Activated naive CD8-positive, alpha-beta T cell treated with anti-CD3 and anti-CD28 coated beads, Interleukin-2, amount 10 ng/mL, durations not matched to agents 7 days and 5 days (primary cell): ENCODE results near the gene NISCH. TPM values are rescaled to one million over a fixed set of nuclear protein-coding genes. Genes with fewer than 3 reads are reported as not detected.

ENCODE experiments used
- total RNA-seq, 2 experiments: library from RNA; stranded (reverse); gene quantifications; one replicate each; pipeline ENCODE4 v1.2.3, GENCODE V29; 2021

The NISCH gene
- total RNA-seq, 2 experiments from 2014 or later, result 124 to 125 TPM

Other genes starting within 250 kb of the NISCH start
- 1 to 10 TPM; 1.6 to 2.0 TPM for gene TLR9, start 230.0 kb upstream of the NISCH start, total RNA-seq
- gene TWF2, start 216.4 kb upstream of the NISCH start, total RNA-seq, result 100 to 1,000 TPM; 118 to 122 TPM
- 100 to 1,000 TPM; 101 to 105 TPM for gene PPM1M, start 209.8 kb upstream of the NISCH start, total RNA-seq
- gene WDR82, start 177.0 kb upstream of the NISCH start, total RNA-seq, result 100 to 1,000 TPM; 134 to 140 TPM
- 10 to 100 TPM; 26.2 to 31.2 TPM for gene GLYCTK, start 167.8 kb upstream of the NISCH start, total RNA-seq
- gene DNAH1, start 139.3 kb upstream of the NISCH start, total RNA-seq, result 10 to 100 TPM; 28.5 to 30.0 TPM
- 100 to 1,000 TPM in 1 of 2 experiments, 10 to 100 TPM in 1; 96.8 to 103 TPM for gene BAP1, start 45.6 kb upstream of the NISCH start, total RNA-seq
- 10 to 100 TPM; 19.2 to 20.6 TPM for gene PHF7, start 44.9 kb upstream of the NISCH start, total RNA-seq
- gene SEMA3G, start 10.5 kb upstream of the NISCH start, total RNA-seq, result under 1 TPM; 0.06 to 0.09 TPM
- 1 to 10 TPM; 3.0 to 3.2 TPM for gene TNNC1, start 1.6 kb upstream of the NISCH start, total RNA-seq
- 10 to 100 TPM; 10.5 to 13.0 TPM for gene STAB1, start 39.7 kb downstream of the NISCH start, total RNA-seq
- gene NT5DC2, start 78.3 kb downstream of the NISCH start, total RNA-seq, result 10 to 100 TPM; 22.3 to 28.7 TPM
- 10 to 100 TPM in 1 of 2 experiments, 1 to 10 TPM in 1; 8.5 to 12.8 TPM for gene UQCC5, start 81.0 kb downstream of the NISCH start, total RNA-seq
- gene PBRM1, start 230.3 kb downstream of the NISCH start, total RNA-seq, result 10 to 100 TPM; 73.5 to 77.0 TPM
- 10 to 100 TPM; 72.5 to 75.9 TPM for gene GNL3, start 230.4 kb downstream of the NISCH start, total RNA-seq